ENCODE data around the gene ANKRD63.
A peak's percentile ranks its signal among the peaks of the same experiment; 100 is the strongest.

Gene ANKRD63

DNA sequence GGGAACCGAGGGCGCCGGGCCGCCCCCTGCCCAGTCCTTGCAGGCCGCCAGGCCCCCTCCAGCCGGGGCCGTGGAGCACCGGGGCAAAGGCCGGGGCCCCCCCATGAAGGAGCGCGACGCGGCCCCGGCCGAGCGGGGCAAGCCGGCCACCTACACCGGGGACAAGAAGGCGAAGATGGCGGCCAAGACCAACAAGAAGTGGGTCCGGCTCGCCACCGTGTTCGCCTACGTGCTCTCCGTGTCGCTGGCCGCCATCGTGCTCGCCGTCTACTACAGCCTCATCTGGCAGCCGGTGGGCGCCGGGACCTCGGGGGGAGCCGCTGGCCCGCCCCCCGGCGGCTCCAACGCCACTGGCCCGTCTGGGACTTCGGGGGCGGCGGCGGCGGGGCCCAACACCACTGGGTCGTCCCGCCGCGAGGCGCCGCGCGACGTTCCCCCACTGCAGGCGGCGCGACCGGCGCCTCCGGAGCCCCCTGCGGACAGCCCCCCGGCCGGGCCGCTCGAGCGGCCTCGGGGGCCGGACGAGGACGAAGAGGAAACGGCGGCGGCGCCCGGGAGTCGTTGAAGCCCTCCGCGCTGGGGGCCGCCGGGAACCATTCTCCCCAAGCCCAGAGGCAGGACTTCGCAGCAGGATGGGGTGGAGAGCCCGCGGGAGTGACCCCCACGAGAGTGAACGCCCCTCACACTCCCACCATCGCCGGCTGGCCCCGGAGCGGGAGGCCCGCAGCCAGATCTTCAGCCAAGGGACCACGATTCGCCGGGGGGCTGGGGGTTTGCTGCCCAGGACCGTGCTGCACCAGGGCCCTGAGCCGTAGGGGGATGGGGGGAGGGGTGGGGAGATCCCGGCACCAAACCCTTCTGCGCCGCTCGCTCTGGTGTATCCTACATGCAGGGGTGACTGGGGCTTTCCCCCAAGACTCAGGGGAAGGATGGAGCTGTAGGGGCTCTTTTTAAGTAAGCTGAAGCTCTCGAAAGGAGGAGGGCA lies 41.4 kb upstream of the ANKRD63 start:
- TF ChIP-seq, protein P1, sequence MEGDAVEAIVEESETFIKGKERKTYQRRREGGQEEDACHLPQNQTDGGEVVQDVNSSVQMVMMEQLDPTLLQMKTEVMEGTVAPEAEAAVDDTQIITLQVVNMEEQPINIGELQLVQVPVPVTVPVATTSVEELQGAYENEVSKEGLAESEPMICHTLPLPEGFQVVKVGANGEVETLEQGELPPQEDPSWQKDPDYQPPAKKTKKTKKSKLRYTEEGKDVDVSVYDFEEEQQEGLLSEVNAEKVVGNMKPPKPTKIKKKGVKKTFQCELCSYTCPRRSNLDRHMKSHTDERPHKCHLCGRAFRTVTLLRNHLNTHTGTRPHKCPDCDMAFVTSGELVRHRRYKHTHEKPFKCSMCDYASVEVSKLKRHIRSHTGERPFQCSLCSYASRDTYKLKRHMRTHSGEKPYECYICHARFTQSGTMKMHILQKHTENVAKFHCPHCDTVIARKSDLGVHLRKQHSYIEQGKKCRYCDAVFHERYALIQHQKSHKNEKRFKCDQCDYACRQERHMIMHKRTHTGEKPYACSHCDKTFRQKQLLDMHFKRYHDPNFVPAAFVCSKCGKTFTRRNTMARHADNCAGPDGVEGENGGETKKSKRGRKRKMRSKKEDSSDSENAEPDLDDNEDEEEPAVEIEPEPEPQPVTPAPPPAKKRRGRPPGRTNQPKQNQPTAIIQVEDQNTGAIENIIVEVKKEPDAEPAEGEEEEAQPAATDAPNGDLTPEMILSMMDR (IDR thresholded peaks at IDR 0.05), result no peak
- intact Hi-C loops (cut with DNase I; ENCODE audit: low total_unique reads), result loop anchor here (1.0 kb wide), 1 partner anchor 16 kb away; the partner anchor contains the start of gene CCDC9B

DNA sequence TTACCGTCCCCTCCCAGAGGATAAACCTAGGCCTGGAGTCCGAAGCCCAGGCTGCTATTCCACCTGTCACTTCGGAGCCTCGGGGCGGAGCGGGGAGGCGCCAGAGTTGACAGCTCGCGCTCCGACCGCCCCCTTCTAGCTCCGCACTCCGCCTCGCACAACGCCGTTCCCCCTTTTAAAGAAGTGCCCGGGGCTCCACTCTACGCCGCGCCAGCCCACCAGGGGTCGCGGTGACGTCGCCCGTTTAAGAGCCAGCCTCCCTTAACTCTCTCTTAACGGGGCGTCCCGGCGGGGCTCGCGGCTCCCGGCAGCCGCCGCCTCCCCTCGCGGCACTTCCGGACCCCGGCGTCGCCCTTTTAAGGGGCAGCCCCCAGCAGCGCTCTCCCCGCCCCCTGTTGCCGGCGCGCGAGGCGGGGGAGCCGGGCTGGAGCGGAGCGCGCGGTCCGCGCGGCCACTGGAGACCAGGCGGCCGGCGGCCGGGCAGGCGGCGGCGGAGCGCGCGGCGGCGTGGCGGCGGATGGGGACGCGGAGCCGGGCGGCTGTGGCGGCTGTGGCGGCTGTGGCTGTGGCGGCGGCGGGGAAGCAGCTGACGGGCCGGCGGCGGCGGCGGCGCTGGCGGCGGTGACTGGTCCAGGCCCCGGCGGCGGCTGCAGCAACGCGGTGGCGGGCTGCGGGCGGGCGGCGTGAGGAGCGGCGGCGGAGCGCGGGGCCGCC lies 40.5 kb upstream of the ANKRD63 start, which contains the start of gene INAFM2:
TSS of gene INAFM2 (plus strand) at position 454 of the 714 bp plus-strand sequence. CDS start 364 bp downstream, outside the sequence.
- Histone ChIP-seq H3K4me3 (peak within 1 kb of the TSS; percentile 75 to 97), H3K27ac (peak within 1 kb of the TSS; percentile 90 to 92), H3K27me3 (no peaks in the 10 kb centered on the region), H3K4me1 (peaks cover 0 to 53% (median 41%) of the 10 kb centered on the region in 4 donors), H3K9me3 (no peaks in the 10 kb centered on the region), H3K36me3 (no peaks in the 10 kb centered on the region)
- intact Hi-C loops (cut with DNase I; ENCODE audit: low total_unique reads), result loop anchor here (1.0 kb wide), 1 partner anchor 17 kb away; the partner anchor contains the start of gene CCDC9B
- DNase-seq, result peak; percentile 84 to 97
- TF ChIP-seq, protein P1 (IDR thresholded peaks at IDR 0.05), result peak; percentile 77

More for the DNA sequence above, 41.4 kb upstream of the ANKRD63 start:
- H3K4me1 ChIP-seq, result peaks cover 0 to 61% (median 49%) of the 10 kb centered on the region in 4 donors
- H3K9me3 ChIP-seq, result no peaks in the 10 kb centered on the region
- DNase-seq, result peak in 1 of 2 donors; percentile 77
- H3K36me3 ChIP-seq, result no peaks in the 10 kb centered on the region
- no peaks in the 10 kb centered on the region for H3K27me3 ChIP-seq
- peak overlapping the region; percentile 75 to 97 for H3K4me3 ChIP-seq
- peak overlapping the region; percentile 90 to 92 for H3K27ac ChIP-seq

DNA sequence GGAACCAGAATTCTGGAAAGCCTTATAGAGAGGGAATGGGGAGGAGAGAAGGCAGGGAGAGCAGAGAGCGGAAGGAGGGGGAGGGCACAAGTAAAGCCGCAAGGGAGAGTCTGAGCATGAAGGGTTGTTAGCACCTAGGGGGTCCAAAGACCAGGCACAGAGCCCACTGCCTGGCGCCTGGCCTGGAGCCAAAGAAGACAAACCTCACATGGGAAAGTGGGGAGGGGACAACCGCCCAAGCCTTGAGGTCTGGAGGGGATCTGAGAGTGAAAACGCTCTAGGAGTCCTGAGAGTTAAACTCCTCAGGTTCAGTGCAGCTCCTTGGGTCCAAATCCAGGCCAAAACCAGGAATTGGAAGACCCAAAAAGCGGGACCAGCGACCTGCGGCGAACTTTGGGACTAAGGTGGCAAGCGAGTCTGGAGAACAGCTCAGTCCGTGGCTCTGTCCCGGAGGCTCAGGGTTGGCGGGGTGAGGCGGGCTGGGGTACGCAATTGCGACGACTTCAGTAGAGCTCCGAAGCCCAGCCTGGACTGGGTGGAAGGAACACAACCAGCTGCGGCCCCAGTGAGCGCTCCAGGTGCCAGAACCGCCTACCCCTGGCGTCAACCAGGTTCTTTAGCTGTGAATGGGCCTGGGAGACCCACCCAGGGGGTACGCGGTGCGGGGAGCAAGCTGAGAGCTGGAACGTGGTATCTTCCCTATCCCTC lies 39.8 kb upstream of the ANKRD63 start:
- TF ChIP-seq, protein P1 (IDR thresholded peaks at IDR 0.05), result no peak
- H3K9me3 ChIP-seq, result no peaks in the 10 kb centered on the region
- no peaks in the 10 kb centered on the region for H3K27me3 ChIP-seq
- H3K36me3 ChIP-seq, result no peaks in the 10 kb centered on the region
- intact Hi-C loops (cut with DNase I; ENCODE audit: low total_unique reads), result loop anchor here (1.0 kb wide), 1 partner anchor 18 kb away; the partner anchor contains the start of gene CCDC9B
- H3K4me3 ChIP-seq, result peak overlapping the region; percentile 75 to 97
- DNase-seq, result peak in 1 of 2 donors; percentile 82
- H3K4me1 ChIP-seq, result peaks cover 0 to 46% (median 34%) of the 10 kb centered on the region in 4 donors
- peak overlapping the region; percentile 90 to 92 for H3K27ac ChIP-seq

DNA sequence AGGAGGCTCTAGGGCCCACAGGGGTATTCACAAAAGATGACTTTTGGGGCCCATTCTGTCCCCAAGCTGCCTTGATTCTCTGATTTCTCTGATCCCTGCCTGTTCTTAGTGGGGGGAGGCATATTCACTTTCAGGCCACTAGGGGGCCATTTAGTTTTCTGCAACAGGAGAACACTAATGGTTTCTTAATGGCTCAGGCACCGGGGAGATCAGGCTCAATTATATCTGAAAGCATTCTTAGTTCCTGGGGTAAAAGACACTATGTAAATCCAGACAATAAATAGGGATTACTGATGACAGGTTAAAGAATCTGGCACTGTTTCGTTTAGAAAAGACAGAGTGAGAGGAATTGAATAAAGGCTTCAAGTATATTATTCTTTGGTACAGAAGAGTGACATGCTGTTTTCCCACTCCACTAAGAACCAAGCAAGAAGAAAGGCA lies 38.1 kb upstream of the ANKRD63 start:
- H3K27me3 ChIP-seq, result peaks cover 0 to 9% of the 10 kb centered on the region in 2 donors
- peaks cover 0 to 31% (median 17%) of the 10 kb centered on the region in 4 donors for H3K4me1 ChIP-seq
- H3K4me3 ChIP-seq, result no peak overlapping the region
- intact Hi-C loops (cut with DNase I; ENCODE audit: low total_unique reads), result loop anchor here (2.0 kb wide), 1 partner anchor 46 kb away; no protein-coding TSS in a partner anchor
- TF ChIP-seq, protein P1 (IDR thresholded peaks at IDR 0.05), result peak; percentile 82 to 87
- peak overlapping the region in 1 of 2 donors; percentile 90 for H3K27ac ChIP-seq
- DNase-seq, result peak; percentile 70
- no peaks in the 10 kb centered on the region for H3K36me3 ChIP-seq
- no peaks in the 10 kb centered on the region for H3K9me3 ChIP-seq
